Suprapubic skin (tissue), 4 donors: ENCODE measurements around the gene PXMP4. TPM values are rescaled to one million over a fixed set of nuclear protein-coding genes. Genes with fewer than 3 reads are reported as not detected.

Experiments
- DNase-seq, 2 donors: peaks; one replicate each; pipeline ENCODE4 v3.0.0-alpha.2; 2019; ENCODE audit warnings: low spot score in 2 of 2
- H3K27ac ChIP-seq: fragments of 200-600 bp; sonication (generic); one replicate; pipeline ENCODE4 v1.5.1; 2019
- H3K27me3 ChIP-seq: fragments of 200-600 bp; sonication (generic); one replicate; pipeline ENCODE4 v1.5.1; 2019
- H3K36me3 ChIP-seq: fragments of 200-600 bp; sonication (generic); one replicate; pipeline ENCODE4 v1.5.1; 2019
- H3K4me1 ChIP-seq: fragments of 200-600 bp; sonication (generic); one replicate; pipeline ENCODE4 v1.5.1; 2019
- H3K4me3 ChIP-seq: fragments of 200-600 bp; sonication (generic); one replicate; pipeline ENCODE4 v1.5.1; 2019; ENCODE audit warnings: mild to moderate bottlenecking
- H3K9me3 ChIP-seq: fragments of 200-600 bp; sonication (generic); one replicate; pipeline ENCODE4 v1.5.1; 2019
- CTCF ChIP-seq, 2 donors: fragments of 200-600 bp in 1 of 2; fragments of 450-650 bp in 1 of 2; sonication (generic) in 1 of 2; IDR thresholded peaks; one replicate each; pipeline ENCODE4 v1.5.1; 2016 to 2019; ENCODE audit warnings: antibody characterized with exemption in 2 of 2, mild to moderate bottlenecking in 1 of 2, moderate library complexity in 1 of 2
- EP300 ChIP-seq: sonication (generic); formaldehyde crosslinking; IDR thresholded peaks from one replicate; pipeline ENCODE4 v1.6.1; 2017; ENCODE audit warnings: antibody characterized with exemption
- POLR2A ChIP-seq, 2 donors: fragments of 450-650 bp; IDR thresholded peaks; one replicate each; pipeline ENCODE4 v1.6.1; 2017; ENCODE audit warnings: antibody characterized with exemption in 2 of 2, mild to moderate bottlenecking in 2 of 2, moderate library complexity in 2 of 2
- POLR2AphosphoS5 ChIP-seq, 3 donors: sonication (generic); formaldehyde crosslinking; IDR thresholded peaks; one replicate each; pipeline ENCODE4 v1.6.1; 2017; ENCODE audit warnings: antibody characterized with exemption in 3 of 3
- WGBS: methylation state at CpG from one replicate; pipeline ENCODE4 v1.1.5; 2018; 5-methylcytosine and 5-hydroxymethylcytosine counted together
- total RNA-seq, 4 donors: library from RNA; depleted of rRNA; stranded (reverse); fragments of >200 nt; gene quantifications; one replicate each; pipeline ENCODE4 v1.1.0, GENCODE V29; 2016

The PXMP4 gene
- total RNA-seq, 4 donors from 2014 or later, result 8.7 to 32.4 (median 24.3) TPM

GRCh38 chr20:33716498-33716897 lies 3.6 kb downstream of the PXMP4 start:
- Histone ChIP-seq H3K4me1 (peaks cover 14% of the 10 kb centered on the region), H3K4me3 (no peak overlapping the region), H3K27ac (no peak overlapping the region), H3K36me3 (peaks cover 27% of the 10 kb centered on the region), H3K9me3 (no peaks in the 10 kb centered on the region), H3K27me3 (no peaks in the 10 kb centered on the region)
- DNase-seq, result no peak
- TF ChIP-seq POLR2A (IDR thresholded peaks at IDR 0.05), result no peak
- 90% methylated on average over 2 of the region's 2 CpGs for WGBS

- WGBS, result 73% methylated on average over 10 of the region's 10 CpGs
- TF ChIP-seq EP300 (no peak), POLR2A (IDR thresholded peaks at IDR 0.05) (no peak), CTCF (IDR thresholded peaks at IDR 0.05) (no peak), POLR2AphosphoS5 (IDR thresholded peaks at IDR 0.05) (no peak)
- Histone ChIP-seq H3K4me3 (no peak overlapping the region), H3K27ac (no peak overlapping the region), H3K36me3 (peaks cover 38% of the 10 kb centered on the region), H3K9me3 (no peaks in the 10 kb centered on the region), H3K27me3 (no peaks in the 10 kb centered on the region), H3K4me1 (peaks cover 7% of the 10 kb centered on the region)
- no peak for DNase-seq
Observed at GRCh38 chr20:33713865-33714367, 6.2 kb downstream of the PXMP4 start.

- DNase-seq, result no peak
- peaks cover 5% of the 10 kb centered on the region for H3K4me1 ChIP-seq
- no peak for TF ChIP-seq POLR2A (IDR thresholded peaks at IDR 0.05)
- TF ChIP-seq EP300, result no peak
- TF ChIP-seq CTCF (IDR thresholded peaks at IDR 0.05), result no peak
- TF ChIP-seq POLR2AphosphoS5 (IDR thresholded peaks at IDR 0.05), result no peak
- peaks cover 51% of the 10 kb centered on the region for H3K36me3 ChIP-seq
- no peak overlapping the region for H3K4me3 ChIP-seq
- H3K9me3 ChIP-seq, result no peaks in the 10 kb centered on the region
- 87% methylated on average over 1 of the region's 1 CpG for WGBS
- no peak overlapping the region for H3K27ac ChIP-seq
- H3K27me3 ChIP-seq, result no peaks in the 10 kb centered on the region
Observed at GRCh38 chr20:33711446-33711738, 8.7 kb downstream of the PXMP4 start.

GRCh38 chr20:33710681-33711445 lies 9.2 kb downstream of the PXMP4 start:
- no peaks in the 10 kb centered on the region for H3K9me3 ChIP-seq
- WGBS, result 81% methylated on average over 14 of the region's 14 CpGs
- peaks cover 56% of the 10 kb centered on the region for H3K36me3 ChIP-seq
- H3K27me3 ChIP-seq, result no peaks in the 10 kb centered on the region
- no peak for TF ChIP-seq CTCF (IDR thresholded peaks at IDR 0.05)
- no peak for TF ChIP-seq POLR2A (IDR thresholded peaks at IDR 0.05)
- TF ChIP-seq POLR2AphosphoS5 (IDR thresholded peaks at IDR 0.05), result no peak
- TF ChIP-seq EP300, result no peak
- DNase-seq, result no peak
- no peak overlapping the region for H3K4me3 ChIP-seq
- H3K4me1 ChIP-seq, result peaks cover 5% of the 10 kb centered on the region
- H3K27ac ChIP-seq, result no peak overlapping the region

- no peak for DNase-seq
- WGBS, result 76% methylated on average over 16 of the region's 16 CpGs
- Histone ChIP-seq H3K27me3 (no peaks in the 10 kb centered on the region), H3K27ac (no peak overlapping the region), H3K4me3 (no peak overlapping the region), H3K9me3 (no peaks in the 10 kb centered on the region), H3K36me3 (peaks cover 56% of the 10 kb centered on the region), H3K4me1 (peaks cover 5% of the 10 kb centered on the region)
- TF ChIP-seq CTCF (IDR thresholded peaks at IDR 0.05) (no peak), EP300 (no peak), POLR2A (IDR thresholded peaks at IDR 0.05) (no peak), POLR2AphosphoS5 (IDR thresholded peaks at IDR 0.05) (no peak)
Observed at GRCh38 chr20:33709905-33710541, 10.1 kb downstream of the PXMP4 start.
